Measurements from ENCODE around the gene MRPL49.
"Not testable (repeated sequence)": the region's sequence is repeated elsewhere in the genome, so short reads cannot be mapped to it uniquely, and the experiment has no call there.

MRPL49 gene

GRCh38 chr11:65132988-65133700, 11.0 kb downstream of the MRPL49 start:
- DNase-seq (ENCODE audit: low read depth in 1 of 2, low spot score in 1 of 2): no peak

- DNase-seq (ENCODE audit: low read depth in 1 of 2, low spot score in 1 of 2): no peak
These were observed 11.6 kb downstream of the MRPL49 start for GRCh38 chr11:65133724-65134123.

GRCh38 chr11:65134240-65134951, 12.3 kb downstream of the MRPL49 start, which contains the start of gene SYVN1:
TSS of gene SYVN1 (minus strand) at chr11:65134519. CDS start at chr11:65133601, 918 bp downstream.
- peak; percentile 90 for DNase-seq (ENCODE audit: low read depth in 1 of 2, low spot score in 1 of 2)

GRCh38 chr11:65134952-65135632, 13.0 kb downstream of the MRPL49 start:
- DNase-seq (ENCODE audit: low read depth in 1 of 2, low spot score in 1 of 2): peak in 1 of 2 donors; percentile 85

GRCh38 chr11:65135633-65136145, 13.6 kb downstream of the MRPL49 start:
- no peak for DNase-seq (ENCODE audit: low read depth in 1 of 2, low spot score in 1 of 2)

- DNase-seq (ENCODE audit: low read depth in 1 of 2, low spot score in 1 of 2): no peak
These were observed 14.5 kb downstream of the MRPL49 start for GRCh38 chr11:65136515-65137096.

- no peak for DNase-seq (ENCODE audit: low read depth in 1 of 2, low spot score in 1 of 2)
These were observed 19.9 kb downstream of the MRPL49 start for GRCh38 chr11:65141896-65142494.

- DNase-seq (ENCODE audit: low read depth in 1 of 2, low spot score in 1 of 2): no peak
These were observed 25.4 kb downstream of the MRPL49 start for GRCh38 chr11:65147352-65148075.

GRCh38 chr11:65148657-65149056, 26.5 kb downstream of the MRPL49 start:
- no peak for DNase-seq (ENCODE audit: low read depth in 1 of 2, low spot score in 1 of 2)

- DNase-seq (ENCODE audit: low read depth in 1 of 2, low spot score in 1 of 2): not testable (repeated sequence)
These were observed 28.0 kb downstream of the MRPL49 start for GRCh38 chr11:65150131-65150508.

- DNase-seq (ENCODE audit: low read depth in 1 of 2, low spot score in 1 of 2): no peak
These were observed 28.6 kb downstream of the MRPL49 start for GRCh38 chr11:65150509-65151299.

GRCh38 chr11:65151331-65151899, 29.3 kb downstream of the MRPL49 start:
- no peak for DNase-seq (ENCODE audit: low read depth in 1 of 2, low spot score in 1 of 2)

GRCh38 chr11:65152122-65152521, 30.0 kb downstream of the MRPL49 start:
- DNase-seq (ENCODE audit: low read depth in 1 of 2, low spot score in 1 of 2): no peak

GRCh38 chr11:65156256-65156655, 34.1 kb downstream of the MRPL49 start:
- DNase-seq (ENCODE audit: low read depth in 1 of 2, low spot score in 1 of 2): no peak

- DNase-seq (ENCODE audit: low read depth in 1 of 2, low spot score in 1 of 2): no peak
These were observed 34.8 kb downstream of the MRPL49 start for GRCh38 chr11:65156926-65157325.

- DNase-seq (ENCODE audit: low read depth in 1 of 2, low spot score in 1 of 2): no peak
These were observed 35.2 kb downstream of the MRPL49 start for GRCh38 chr11:65157336-65157735.

GRCh38 chr11:65159012-65159411, 36.9 kb downstream of the MRPL49 start:
- DNase-seq (ENCODE audit: low read depth in 1 of 2, low spot score in 1 of 2): no peak

- no peak for DNase-seq (ENCODE audit: low read depth in 1 of 2, low spot score in 1 of 2)
These were observed 38.5 kb downstream of the MRPL49 start for GRCh38 chr11:65160643-65161042.

GRCh38 chr11:65163684-65164083, 41.6 kb downstream of the MRPL49 start:
- no peak for DNase-seq (ENCODE audit: low read depth in 1 of 2, low spot score in 1 of 2)
